C4-2B (cell line): ENCODE measurements around the gene SYVN1.

Source experiments
- ZFX ChIP-seq: fragments of 450-650 bp; IDR thresholded peaks from 2 replicates; pipeline ENCODE4 v1.6.1; 2017
- TF ChIP-seq, protein P1 (sequence below): fragments of 450-650 bp; conservative IDR thresholded peaks from 2 replicates; pipeline ENCODE4 v1.5.1; 2017; ENCODE audit warnings: mild to moderate bottlenecking

- TF ChIP-seq, protein P1, sequence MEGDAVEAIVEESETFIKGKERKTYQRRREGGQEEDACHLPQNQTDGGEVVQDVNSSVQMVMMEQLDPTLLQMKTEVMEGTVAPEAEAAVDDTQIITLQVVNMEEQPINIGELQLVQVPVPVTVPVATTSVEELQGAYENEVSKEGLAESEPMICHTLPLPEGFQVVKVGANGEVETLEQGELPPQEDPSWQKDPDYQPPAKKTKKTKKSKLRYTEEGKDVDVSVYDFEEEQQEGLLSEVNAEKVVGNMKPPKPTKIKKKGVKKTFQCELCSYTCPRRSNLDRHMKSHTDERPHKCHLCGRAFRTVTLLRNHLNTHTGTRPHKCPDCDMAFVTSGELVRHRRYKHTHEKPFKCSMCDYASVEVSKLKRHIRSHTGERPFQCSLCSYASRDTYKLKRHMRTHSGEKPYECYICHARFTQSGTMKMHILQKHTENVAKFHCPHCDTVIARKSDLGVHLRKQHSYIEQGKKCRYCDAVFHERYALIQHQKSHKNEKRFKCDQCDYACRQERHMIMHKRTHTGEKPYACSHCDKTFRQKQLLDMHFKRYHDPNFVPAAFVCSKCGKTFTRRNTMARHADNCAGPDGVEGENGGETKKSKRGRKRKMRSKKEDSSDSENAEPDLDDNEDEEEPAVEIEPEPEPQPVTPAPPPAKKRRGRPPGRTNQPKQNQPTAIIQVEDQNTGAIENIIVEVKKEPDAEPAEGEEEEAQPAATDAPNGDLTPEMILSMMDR, result no peak
- TF ChIP-seq ZFX, result no peak
Observed at GRCh38 chr11:65125197-65126056, 8.9 kb downstream of the SYVN1 start.
